Trophoblast cell (in vitro differentiated cells and primary cell): Measurements from ENCODE around the gene GTF2B.
"Not testable (repeated sequence)": the region's sequence is repeated elsewhere in the genome, so short reads cannot be mapped to it uniquely, and the experiment has no call there.

Experiments
- DNase-seq, 2 donors: peaks; one replicate each; pipeline ENCODE4 v3.0.0-alpha.2; 2016
- H2AFZ ChIP-seq: 2 replicates; pipeline ENCODE4 v1.6.1; 2013; ENCODE audit warnings: low read length, moderate library complexity, mild to moderate bottlenecking; ENCODE audit not compliant: insufficient read depth, poor library complexity
- H2AK5ac ChIP-seq: 2 replicates; pipeline ENCODE4 v1.6.1; 2013; ENCODE audit warnings: mild to moderate bottlenecking, low read length
- H2BK120ac ChIP-seq: 2 replicates; pipeline ENCODE4 v1.6.1; 2013; ENCODE audit warnings: low read length, mild to moderate bottlenecking, moderate library complexity; ENCODE audit not compliant: insufficient read depth, poor library complexity
- H2BK12ac ChIP-seq: 2 replicates; pipeline ENCODE4 v1.6.1; 2013; ENCODE audit warnings: mild to moderate bottlenecking, low read length, moderate library complexity
- H2BK5ac ChIP-seq: 2 replicates; pipeline ENCODE4 v1.6.1; 2013; ENCODE audit warnings: low read length, low read depth, moderate library complexity, mild to moderate bottlenecking; ENCODE audit not compliant: poor library complexity
- H3K14ac ChIP-seq: 2 replicates; pipeline ENCODE4 v1.6.1; 2013; ENCODE audit warnings: mild to moderate bottlenecking, low read length
- H3K18ac ChIP-seq: 2 replicates; pipeline ENCODE4 v1.6.1; 2013; ENCODE audit warnings: mild to moderate bottlenecking, low read length
- H3K23ac ChIP-seq: 2 replicates; pipeline ENCODE4 v1.6.1; 2013; ENCODE audit warnings: low read length
- H3K27ac ChIP-seq: 2 replicates; pipeline ENCODE4 v1.5.1; 2013; ENCODE audit warnings: low read depth, mild to moderate bottlenecking, inconsistent platforms, low read length, moderate library complexity
- H3K27me3 ChIP-seq: 2 replicates; pipeline ENCODE4 v1.6.1; 2013; ENCODE audit warnings: inconsistent platforms, mild to moderate bottlenecking, low read length, moderate library complexity; ENCODE audit not compliant: insufficient read depth
- H3K36me3 ChIP-seq, 2 experiments: 1 replicate in 1 of 2; 2 replicates in 1 of 2; pipeline ENCODE4 v1.6.1; 2013; ENCODE audit warnings: low read length in 2 of 2, mild to moderate bottlenecking in 2 of 2, moderate library complexity in 1 of 2; ENCODE audit not compliant: insufficient read depth in 2 of 2, control insufficient read depth in 1 of 2
- H3K4ac ChIP-seq: 2 replicates; pipeline ENCODE4 v1.6.1; 2013; ENCODE audit warnings: low read depth, mild to moderate bottlenecking, low read length, moderate library complexity
- H3K4me1 ChIP-seq, 2 experiments: 1 replicate in 1 of 2; 2 replicates in 1 of 2; pipeline ENCODE4 v1.6.1; 2013; ENCODE audit warnings: low read length in 2 of 2, mild to moderate bottlenecking in 2 of 2, moderate library complexity in 1 of 2; ENCODE audit not compliant: insufficient read depth in 2 of 2, control insufficient read depth in 1 of 2
- H3K4me2 ChIP-seq: 2 replicates; pipeline ENCODE4 v1.6.1; 2013; ENCODE audit warnings: inconsistent platforms, mild to moderate bottlenecking, low read length, moderate library complexity
- H3K4me3 ChIP-seq: 2 replicates; pipeline ENCODE4 v1.5.1; 2013; ENCODE audit warnings: mild to moderate bottlenecking, low read depth, low read length, inconsistent platforms
- H3K79me1 ChIP-seq: one replicate; pipeline ENCODE4 v1.6.1; 2013; ENCODE audit warnings: low read length
- H3K79me2 ChIP-seq: 2 replicates; pipeline ENCODE4 v1.6.1; 2013; ENCODE audit warnings: low read length, mild to moderate bottlenecking; ENCODE audit not compliant: control insufficient read depth, insufficient read depth, poor library complexity
- H3K9ac ChIP-seq: 2 replicates; pipeline ENCODE4 v1.6.1; 2013; ENCODE audit warnings: mild to moderate bottlenecking, low read length
- H3K9me3 ChIP-seq: 2 replicates; pipeline ENCODE4 v1.6.1; 2013; ENCODE audit warnings: low read depth, mild to moderate bottlenecking, control low read depth, inconsistent platforms, low read length; ENCODE audit not compliant: insufficient read depth
- H4K12ac ChIP-seq: 2 replicates; pipeline ENCODE4 v1.6.1; 2013; ENCODE audit warnings: low read depth, mild to moderate bottlenecking, low read length, moderate library complexity
- H4K8ac ChIP-seq: 2 replicates; pipeline ENCODE4 v1.6.1; 2013; ENCODE audit warnings: low read depth, mild to moderate bottlenecking, low read length, moderate library complexity
- H4K91ac ChIP-seq: one replicate; pipeline ENCODE4 v1.6.1; 2013; ENCODE audit warnings: low read depth, mild to moderate bottlenecking, low read length, moderate library complexity
- WGBS: extraction: QIAGEN DNeasy Blood & Tissue Kit; methylation state at CpG from one replicate; pipeline ENCODE4 v1.1.7; 2013; ENCODE audit warnings: missing lambda C conversion rate; ENCODE audit not compliant: insufficient read length, insufficient coverage; ENCODE audit errors: extremely low coverage; 5-methylcytosine and 5-hydroxymethylcytosine counted together

GTF2B gene

DNA sequence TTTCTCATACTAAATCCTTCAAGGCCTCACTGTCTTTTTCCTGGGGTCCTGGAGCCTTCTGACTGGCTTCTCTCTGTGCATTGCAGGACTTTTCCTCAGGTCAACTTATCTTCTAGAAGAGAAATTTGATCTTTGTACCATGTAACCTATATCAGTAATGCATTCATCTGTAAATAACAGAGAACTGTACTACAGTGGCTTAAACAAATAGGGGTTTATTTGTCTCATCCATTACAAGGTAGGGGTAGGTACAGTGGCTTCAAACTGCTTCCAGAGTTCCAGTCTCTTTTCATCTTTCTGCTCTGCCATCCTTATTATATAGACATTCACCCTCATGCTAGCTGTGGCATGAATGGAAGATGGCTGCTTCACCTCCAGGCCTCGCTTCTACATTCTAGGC is 29.5 kb upstream of the GTF2B start:
- H4K12ac ChIP-seq: no peak overlapping the region
- no peaks in the 10 kb centered on the region for H3K79me2 ChIP-seq

DNA sequence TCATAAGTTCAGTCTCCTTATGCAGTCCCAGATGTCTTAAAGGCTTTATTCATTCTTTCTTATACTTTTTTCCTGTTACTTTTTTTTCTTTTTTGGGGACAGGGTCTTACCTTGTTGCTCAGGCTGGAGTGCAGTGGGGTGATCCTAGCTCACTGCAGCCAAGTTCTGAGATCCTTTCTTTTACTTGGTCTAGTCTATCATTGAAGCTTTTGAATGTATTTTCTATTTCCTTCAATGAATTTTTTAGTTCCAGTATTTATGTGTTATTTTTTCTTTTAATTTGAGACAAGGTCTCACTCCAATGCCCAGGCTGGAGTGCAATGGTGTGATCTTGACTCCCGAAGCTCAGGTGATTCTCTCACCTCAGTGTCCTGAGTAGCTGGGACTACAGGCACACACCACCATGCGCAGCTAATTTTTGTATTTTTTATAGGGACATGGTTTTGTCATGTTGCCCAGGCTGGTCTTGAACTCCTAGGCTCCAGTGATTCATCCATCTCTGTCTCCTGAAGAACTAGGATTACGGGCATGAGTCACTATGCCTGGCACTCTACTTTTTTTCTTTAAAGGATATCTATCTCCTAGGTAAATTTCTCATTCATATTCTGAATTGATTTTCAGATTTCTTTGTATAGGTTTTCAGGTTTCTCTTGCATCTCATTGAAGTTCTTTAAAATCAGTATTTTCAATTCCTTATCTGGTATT is 26.1 kb upstream of the GTF2B start:
- no peak overlapping the region for H3K27ac ChIP-seq
- no peak overlapping the region for H3K23ac ChIP-seq
- H3K14ac ChIP-seq: no peak overlapping the region
- H3K4me3 ChIP-seq: no peak overlapping the region
- no peak overlapping the region for H4K12ac ChIP-seq
- no peaks in the 10 kb centered on the region for H3K4me1 ChIP-seq
- H3K79me2 ChIP-seq: no peaks in the 10 kb centered on the region
- H2BK5ac ChIP-seq: no peak overlapping the region
- no peak overlapping the region for H3K4ac ChIP-seq
- no peak overlapping the region for H2BK120ac ChIP-seq
- H3K9me3 ChIP-seq: peaks cover 6% of the 10 kb centered on the region
- H3K79me1 ChIP-seq: no peaks in the 10 kb centered on the region
- H3K36me3 ChIP-seq: peaks cover 10 to 13% of the 10 kb centered on the region in 2 experiments
- H2AFZ ChIP-seq: no peak overlapping the region
- H2AK5ac ChIP-seq: no peak overlapping the region
- H3K18ac ChIP-seq: no peak overlapping the region
- no peak overlapping the region for H3K4me2 ChIP-seq
- DNase-seq: no peak
- no peak overlapping the region for H3K9ac ChIP-seq
- WGBS: no CpG with 5 or more reads among the region's 3 CpGs
- no peak overlapping the region for H2BK12ac ChIP-seq
- H3K27me3 ChIP-seq: no peaks in the 10 kb centered on the region
- H4K91ac ChIP-seq: no peak overlapping the region
- no peak overlapping the region for H4K8ac ChIP-seq

More for the DNA sequence above, 29.5 kb upstream of the GTF2B start:
- H3K79me1 ChIP-seq: no peaks in the 10 kb centered on the region
- no peak overlapping the region for H3K14ac ChIP-seq
- WGBS: no CpG with 5 or more reads among the region's 1 CpG
- no peak overlapping the region for H3K18ac ChIP-seq
- no peak overlapping the region for H3K9ac ChIP-seq
- H2AFZ ChIP-seq: no peak overlapping the region
- H3K9me3 ChIP-seq: peaks cover 6% of the 10 kb centered on the region
- H3K27ac ChIP-seq: no peak overlapping the region
- H3K4ac ChIP-seq: no peak overlapping the region
- no peak overlapping the region for H3K4me2 ChIP-seq
- no peak overlapping the region for H4K91ac ChIP-seq
- H3K4me3 ChIP-seq: no peak overlapping the region
- no peak overlapping the region for H2BK120ac ChIP-seq
- no peak overlapping the region for H3K23ac ChIP-seq
- DNase-seq: no peak
- H3K27me3 ChIP-seq: no peaks in the 10 kb centered on the region
- H3K4me1 ChIP-seq: no peaks in the 10 kb centered on the region
- no peak overlapping the region for H2BK12ac ChIP-seq
- no peak overlapping the region for H2BK5ac ChIP-seq
- H4K8ac ChIP-seq: no peak overlapping the region
- peaks cover 14 to 28% of the 10 kb centered on the region in 2 experiments for H3K36me3 ChIP-seq
- no peak overlapping the region for H2AK5ac ChIP-seq

DNA sequence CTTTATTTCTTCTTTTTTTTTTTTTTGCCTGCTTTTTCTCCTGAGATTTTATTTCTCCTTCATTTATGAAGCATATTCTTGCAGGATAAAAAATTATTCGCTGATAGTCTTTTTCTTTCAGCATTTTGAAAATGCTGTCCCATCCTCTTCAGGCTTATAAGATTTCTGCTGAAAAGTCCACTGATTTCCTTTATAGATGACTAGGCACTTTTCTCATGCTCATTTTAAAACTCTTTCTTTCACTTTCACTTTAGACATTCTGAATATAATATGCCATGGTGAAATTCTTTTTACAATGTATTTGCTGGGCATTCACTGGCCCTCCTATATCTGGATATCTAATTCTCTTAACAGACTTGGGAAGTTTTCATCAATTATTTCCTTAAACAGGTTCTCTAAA is 25.5 kb upstream of the GTF2B start:
- no peak overlapping the region for H3K4me2 ChIP-seq
- no peak overlapping the region for H3K23ac ChIP-seq
- no peak overlapping the region for H2AFZ ChIP-seq
- H3K4ac ChIP-seq: no peak overlapping the region
- H2BK5ac ChIP-seq: no peak overlapping the region
- no peak overlapping the region for H3K4me3 ChIP-seq
- no peak overlapping the region for H3K18ac ChIP-seq
- H3K4me1 ChIP-seq: no peaks in the 10 kb centered on the region
- H3K27ac ChIP-seq: no peak overlapping the region
- no peak overlapping the region for H4K12ac ChIP-seq
- DNase-seq: no peak
- H4K8ac ChIP-seq: no peak overlapping the region
- no peak overlapping the region for H2AK5ac ChIP-seq
- H3K36me3 ChIP-seq: peaks cover 10 to 13% of the 10 kb centered on the region in 2 experiments
- H2BK120ac ChIP-seq: no peak overlapping the region
- no CpG with 5 or more reads among the region's 1 CpG for WGBS
- no peaks in the 10 kb centered on the region for H3K79me1 ChIP-seq
- no peak overlapping the region for H2BK12ac ChIP-seq
- no peak overlapping the region for H4K91ac ChIP-seq
- H3K27me3 ChIP-seq: no peaks in the 10 kb centered on the region
- H3K9ac ChIP-seq: no peak overlapping the region
- H3K79me2 ChIP-seq: no peaks in the 10 kb centered on the region
- peaks cover 6% of the 10 kb centered on the region for H3K9me3 ChIP-seq
- H3K14ac ChIP-seq: no peak overlapping the region

- not testable (repeated sequence) for H3K18ac ChIP-seq, H3K27ac ChIP-seq, H3K9me3 ChIP-seq, H3K4me2 ChIP-seq, H4K12ac ChIP-seq, DNase-seq, H3K4me3 ChIP-seq, H3K4me1 ChIP-seq, H3K79me2 ChIP-seq, H2AFZ ChIP-seq, H3K4ac ChIP-seq, H2BK5ac ChIP-seq, H4K91ac ChIP-seq, H3K36me3 ChIP-seq, H3K14ac ChIP-seq, H4K8ac ChIP-seq, H3K23ac ChIP-seq, H3K79me1 ChIP-seq, H2AK5ac ChIP-seq, H2BK120ac ChIP-seq, H3K27me3 ChIP-seq, H3K9ac ChIP-seq, H2BK12ac ChIP-seq
- no CpG with 5 or more reads among the region's 9 CpGs for WGBS
Measured at GRCh38 chr1:88911800-88912199, 20.4 kb upstream of the GTF2B start.
